OCI-LY7 (cell line): Measurements from ENCODE around the gene THAP2. TPM values are rescaled to one million over a fixed set of nuclear protein-coding genes. Genes with fewer than 3 reads are reported as not detected.

ENCODE experiments used
- BruUV-seq: library from RNA; stranded (reverse); fragments of 400-500 nt; replicated peaks from 2 replicates; lab custom pipeline; 2021; lab: Mats Ljungman, UMichigan
- CTCF ChIA-PET: fragments of 300-600 bp; sonication (Branson Sonifier 250); formaldehyde crosslinking; loops from one replicate; lab custom pipeline; 2022; ENCODE audit warnings: antibody characterized with exemption; ENCODE audit not compliant: unreplicated experiment; lab: Charles Lee
- POLR2A ChIA-PET: fragments of 300-600 bp; sonication (Branson Sonifier 250); formaldehyde crosslinking; loops from one replicate; lab custom pipeline; 2022; ENCODE audit warnings: antibody characterized with exemption; lab: Charles Lee
- DNase-seq: peaks from one replicate; pipeline ENCODE4 v3.0.0-alpha.2; 2015; ENCODE audit warnings: low spot score
- H2AFZ ChIP-seq: fragments of 200-600 bp; sonication (generic), shearing (Covaris generic); 2 replicates; pipeline ENCODE4 v1.6.1; 2014; ENCODE audit warnings: mild to moderate bottlenecking, antibody characterized with exemption, low read length, moderate library complexity
- H3K27ac ChIP-seq: fragments of 200-600 bp; sonication (generic); 2 replicates; pipeline ENCODE4 v1.5.1; 2014; ENCODE audit warnings: mixed run types, low read depth, mild to moderate bottlenecking, moderate library complexity, low read length, inconsistent platforms; ENCODE audit not compliant: poor library complexity, severe bottlenecking
- H3K36me3 ChIP-seq: fragments of 200-600 bp; sonication (generic); 2 replicates; pipeline ENCODE4 v1.6.1; 2014; ENCODE audit warnings: mild to moderate bottlenecking, antibody characterized with exemption, low read length, moderate library complexity, mixed read lengths; ENCODE audit not compliant: insufficient read depth
- H3K4me1 ChIP-seq: fragments of 200-600 bp; sonication (generic); 2 replicates; pipeline ENCODE4 v1.5.1; 2014; ENCODE audit warnings: mild to moderate bottlenecking, low read length; ENCODE audit not compliant: insufficient read depth, poor library complexity, severe bottlenecking
- H3K4me2 ChIP-seq: fragments of 200-600 bp; sonication (generic); 2 replicates; pipeline ENCODE4 v1.6.1; 2014; ENCODE audit warnings: mild to moderate bottlenecking, low read length
- H3K4me3 ChIP-seq: fragments of 200-600 bp; sonication (generic); 2 replicates; pipeline ENCODE4 v1.5.1; 2014; ENCODE audit warnings: mild to moderate bottlenecking, low read depth, low read length; ENCODE audit not compliant: poor library complexity, severe bottlenecking
- H3K79me2 ChIP-seq: fragments of 200-600 bp; sonication (generic); 2 replicates; pipeline ENCODE4 v1.6.1; 2016; ENCODE audit warnings: low read depth, mild to moderate bottlenecking, low read length, moderate library complexity, mixed read lengths; ENCODE audit not compliant: insufficient read depth
- H3K9me2 ChIP-seq: fragments of 200-600 bp; sonication (generic); 2 replicates; pipeline ENCODE4 v1.6.1; 2016; ENCODE audit warnings: mild to moderate bottlenecking, low read length, mixed read lengths; ENCODE audit not compliant: insufficient read depth
- H3K9me3 ChIP-seq: fragments of 200-600 bp; sonication (generic); 2 replicates; pipeline ENCODE4 v1.6.1; 2014; ENCODE audit warnings: mild to moderate bottlenecking, mixed run types, low read length, mixed read lengths
- H4K20me1 ChIP-seq: fragments of 200-600 bp; sonication (generic); 2 replicates; pipeline ENCODE4 v1.6.1; 2014; ENCODE audit warnings: mild to moderate bottlenecking, antibody characterized with exemption, low read length, moderate library complexity, mixed read lengths; ENCODE audit not compliant: insufficient read depth
- CTCF ChIP-seq: fragments of 200-600 bp; sonication (generic); conservative IDR thresholded peaks from 2 replicates; pipeline ENCODE4 v1.5.1; 2014; ENCODE audit warnings: mild to moderate bottlenecking, antibody characterized with exemption, low read length, moderate library complexity, mixed read lengths
- EZH2phosphoT487 ChIP-seq: fragments of 200-600 bp; sonication (generic); IDR thresholded peaks from 2 replicates; pipeline ENCODE4 v1.6.1; 2018; ENCODE audit warnings: low read depth, borderline replicate concordance, mild to moderate bottlenecking, mixed run types, antibody characterized with exemption, low read length, moderate library complexity, mixed read lengths
- intact Hi-C: fragments of 100-400 bp; cut with micrococcal nuclease; formaldehyde crosslinking; loops from one replicate; pipeline ENCODE4 v1.10.0; 2022; ENCODE audit not compliant: unreplicated experiment
- total RNA-seq, 2 experiments: library from RNA; depleted of rRNA in 1 of 2; stranded (reverse); fragments of >200 nt in 1 of 2; shearing (Covaris generic) in 1 of 2; gene quantifications; 2 replicates each; pipeline ENCODE4 v1.2.3, GENCODE V29; 2014 to 2022

THAP2 gene
- total RNA-seq, 2 experiments from 2014 or later = 8.2 to 9.3 TPM

- ChIA-PET POLR2A (no interaction called here), CTCF (no interaction called here)
- H3K4me1 ChIP-seq = no peaks in the 10 kb centered on the region
- no peak overlapping the region for H2AFZ ChIP-seq
- TF ChIP-seq CTCF = no peak
- no peak for TF ChIP-seq EZH2phosphoT487
- no peak overlapping the region for H3K4me3 ChIP-seq
- H4K20me1 ChIP-seq = 0 out of 2 replicates have a peak, but pooled peaks cover 6% of the 10 kb centered on the region
- H3K36me3 ChIP-seq = peaks cover 95% of the 10 kb centered on the region
- BruUV-seq = no TSS peak
- no peak overlapping the region for H3K4me2 ChIP-seq
- H3K27ac ChIP-seq = no peak overlapping the region
- intact Hi-C loops = no loop called here
- H3K9me3 ChIP-seq = no peaks in the 10 kb centered on the region
- H3K9me2 ChIP-seq = no peaks in the 10 kb centered on the region
- no peak for DNase-seq
- H3K79me2 ChIP-seq = peaks cover 13% of the 10 kb centered on the region; the same call in 1 of the 2 replicates
Measured at GRCh38 chr12:71641390-71641789, 22.7 kb upstream of the THAP2 start.

GRCh38 chr12:71642264-71642663, 21.8 kb upstream of the THAP2 start:
- Histone ChIP-seq H3K9me3 (no peaks in the 10 kb centered on the region), H3K4me3 (no peak overlapping the region), H2AFZ (no peak overlapping the region), H3K4me1 (no peaks in the 10 kb centered on the region), H3K36me3 (peaks cover 97% of the 10 kb centered on the region), H3K79me2 (peaks cover 20% of the 10 kb centered on the region; the same call in 1 of the 2 replicates), H3K27ac (no peak overlapping the region), H3K4me2 (no peak overlapping the region), H3K9me2 (no peaks in the 10 kb centered on the region), H4K20me1 (no peaks in the 10 kb centered on the region)
- intact Hi-C loops = no loop called here
- ChIA-PET POLR2A (interaction anchor here (0.6 to 0.8 kb wide), 3 partner anchors 17 to 1766 kb away, joined by 3 to 5 read pairs (median 4); no protein-coding TSS in a partner anchor), CTCF (no interaction called here)
- DNase-seq = no peak
- BruUV-seq = no TSS peak
- TF ChIP-seq CTCF (no peak), EZH2phosphoT487 (no peak)

- Histone ChIP-seq H3K27ac (no peak overlapping the region), H2AFZ (no peak overlapping the region), H3K4me1 (no peaks in the 10 kb centered on the region), H3K9me2 (no peaks in the 10 kb centered on the region), H4K20me1 (no peaks in the 10 kb centered on the region), H3K4me2 (no peak overlapping the region), H3K9me3 (no peaks in the 10 kb centered on the region), H3K79me2 (peaks cover 45% of the 10 kb centered on the region; the same call in 1 of the 2 replicates), H3K36me3 (peaks cover 94% of the 10 kb centered on the region), H3K4me3 (no peak overlapping the region)
- CTCF ChIA-PET = no interaction called here
- intact Hi-C loops = no loop called here
- no peak for DNase-seq
- BruUV-seq = no TSS peak
- POLR2A ChIA-PET = interaction anchor here (0.6 to 2.3 kb wide), 8 partner anchors 8 to 1290 kb away, joined by 3 to 9 read pairs (median 3); partner anchors contain the start of gene ZFC3H1
- TF ChIP-seq CTCF (no peak), EZH2phosphoT487 (no peak)
Measured at GRCh38 chr12:71645268-71645667, 18.8 kb upstream of the THAP2 start.
